NT2/D1 (cell line): Measurements from ENCODE around the gene FAM240A.

Source experiments
- SUZ12 ChIP-seq: IDR thresholded peaks from 2 replicates; pipeline ENCODE4 v1.6.1; 2011; ENCODE audit not compliant: insufficient read length, insufficient read depth; ENCODE audit errors: extremely low read depth
- YY1 ChIP-seq: IDR thresholded peaks from 2 replicates; pipeline ENCODE4 v1.6.1; 2011; ENCODE audit not compliant: insufficient read length, insufficient read depth
- ZNF274 ChIP-seq: IDR thresholded peaks from 2 replicates; pipeline ENCODE4 v1.6.1; 2011; ENCODE audit warnings: mild to moderate bottlenecking, low read depth, low read length

DNA sequence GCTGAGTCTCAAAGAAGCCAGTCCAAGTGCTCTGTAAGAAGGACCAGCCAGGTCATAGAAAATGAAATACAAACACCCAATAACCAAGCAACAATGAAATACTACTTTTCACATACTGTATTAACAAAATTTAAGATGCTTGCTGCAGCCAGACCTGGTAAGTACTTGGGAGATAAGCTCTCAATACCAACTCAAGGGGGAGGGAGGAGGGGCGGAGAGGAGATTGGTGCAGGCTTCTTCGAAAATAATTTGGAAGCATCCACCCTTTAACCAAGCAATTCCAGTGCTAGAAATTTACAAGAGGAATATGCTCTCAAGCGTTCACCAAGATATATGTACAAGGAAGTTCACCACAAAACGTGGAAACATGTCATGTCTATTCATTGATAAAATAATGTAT lies 38.6 kb upstream of the FAM240A start:
- no peak for TF ChIP-seq YY1
- no peak for TF ChIP-seq ZNF274
- TF ChIP-seq SUZ12, result no peak
